ENCODE measurements around the gene GALE.
"Not testable (repeated sequence)": the region's sequence is repeated elsewhere in the genome, so short reads cannot be mapped to it uniquely, and the experiment has no call there.

GALE gene

GRCh38 chr1:23800400-23801337, at the start of gene GALE:
GALE (minus strand) TSS chr1:23800754; CDS start chr1:23799007, 1,747 bp downstream.
- H3K4me3 ChIP-seq (ENCODE audit: low read depth, low read length) = peak within 1 kb of the TSS; percentile 80
- TF ChIP-seq MYC (IDR thresholded peaks at IDR 0.05; ENCODE audit: low read depth, low read length) (peak; percentile 61; the same call in 1 of the 2 replicates), CTCF (IDR thresholded peaks at IDR 0.05; ENCODE audit: low read depth, low read length) (no peak), POLR2A (IDR thresholded peaks at IDR 0.05; ENCODE audit: extremely low read depth, insufficient read length) (peak; percentile 44), MAX (IDR thresholded peaks at IDR 0.05; ENCODE audit: low read depth, low read length) (0 out of 2 replicates have a peak, but pooled peaks have one; percentile 37)
- DNase-seq (ENCODE audit: low read depth) = peak; percentile 96

- TF ChIP-seq POLR2A (IDR thresholded peaks at IDR 0.05; ENCODE audit: extremely low read depth, insufficient read length) (no peak), CTCF (IDR thresholded peaks at IDR 0.05; ENCODE audit: low read depth, low read length) (no peak), MAX (IDR thresholded peaks at IDR 0.05; ENCODE audit: low read depth, low read length) (no peak), MYC (IDR thresholded peaks at IDR 0.05; ENCODE audit: low read depth, low read length) (no peak)
- DNase-seq (ENCODE audit: low read depth) = no peak
- no peak overlapping the region for H3K4me3 ChIP-seq (ENCODE audit: low read depth, low read length)
Observed at GRCh38 chr1:23848673-23849616, 48.4 kb upstream of the GALE start.

- not testable (repeated sequence) for H3K4me3 ChIP-seq (ENCODE audit: low read depth, low read length); DNase-seq (ENCODE audit: low read depth)
Observed at GRCh38 chr1:23847482-23848095, 47.0 kb upstream of the GALE start.

- DNase-seq (ENCODE audit: low read depth) = peak; percentile 30
- TF ChIP-seq POLR2A (IDR thresholded peaks at IDR 0.05; ENCODE audit: extremely low read depth, insufficient read length) = no peak
- no peak overlapping the region for H3K4me3 ChIP-seq (ENCODE audit: low read depth, low read length)
Observed at GRCh38 chr1:23845163-23845562, 44.6 kb upstream of the GALE start.

- TF ChIP-seq MAX (IDR thresholded peaks at IDR 0.05; ENCODE audit: low read depth, low read length) (no peak), MYC (IDR thresholded peaks at IDR 0.05; ENCODE audit: low read depth, low read length) (no peak), CTCF (IDR thresholded peaks at IDR 0.05; ENCODE audit: low read depth, low read length) (no peak), POLR2A (IDR thresholded peaks at IDR 0.05; ENCODE audit: extremely low read depth, insufficient read length) (no peak)
Observed at GRCh38 chr1:23843644-23844043, 43.1 kb upstream of the GALE start.

GRCh38 chr1:23838401-23838866, 37.9 kb upstream of the GALE start:
- peak; percentile 87 for DNase-seq (ENCODE audit: low read depth)
- H3K4me3 ChIP-seq (ENCODE audit: low read depth, low read length) = peak overlapping the region; percentile 38
- TF ChIP-seq POLR2A (IDR thresholded peaks at IDR 0.05; ENCODE audit: extremely low read depth, insufficient read length) = no peak
- TF ChIP-seq MAX (IDR thresholded peaks at IDR 0.05; ENCODE audit: low read depth, low read length) = 0 out of 2 replicates have a peak, but pooled peaks have one; percentile 6

More at GRCh38 chr1:23843644-23844043, 43.1 kb upstream of the GALE start:
- H3K4me3 ChIP-seq (ENCODE audit: low read depth, low read length) = no peak overlapping the region
- DNase-seq (ENCODE audit: low read depth) = no peak
